Measurements from ENCODE around the gene NR6A1.

GRCh38 chr9:124506433-124506832, 264.7 kb downstream of the NR6A1 start:
- TF ChIP-seq ZSCAN18 (tag by site-specific recombination; IDR thresholded peaks at IDR 0.05) = no peak
- TF ChIP-seq ZBTB20 (tag by site-specific recombination; IDR thresholded peaks at IDR 0.05) = no peak
- no peak for TF ChIP-seq CTCF (tag by site-specific recombination; IDR thresholded peaks at IDR 0.05)
- no peak for TF ChIP-seq TCF7L2 (IDR thresholded peaks at IDR 0.05; ENCODE audit: borderline replicate concordance, low read depth, low read length)
- TF ChIP-seq SCRT2 (tag by site-specific recombination; IDR thresholded peaks at IDR 0.05) = no peak
- TF ChIP-seq ZNF146 (tag by site-specific recombination; IDR thresholded peaks at IDR 0.05) = no peak

Measured in HEK293 (cell line).